H1 (cell line): ENCODE measurements around the gene FAM170A. TPM values are rescaled to one million over a fixed set of nuclear protein-coding genes. Genes with fewer than 3 reads are reported as not detected.

ENCODE experiments used
- CTCF ChIA-PET: fragments of 300-600 bp; sonication (Branson Sonifier 250); formaldehyde crosslinking; loops from one replicate; lab custom pipeline; 2021; ENCODE audit not compliant: partially characterized antibody; lab: Charles Lee
- POLR2A ChIA-PET: fragments of 300-600 bp; sonication (Branson Sonifier 250); formaldehyde crosslinking; loops from one replicate; lab custom pipeline; 2021; ENCODE audit warnings: inconsistent platforms; ENCODE audit not compliant: partially characterized antibody; lab: Charles Lee
- DNase-seq, 2 experiments: peaks; one replicate each; pipeline versions ENCODE4 v3.0.0 to v3.0.0-alpha.2; 2010 to 2022; ENCODE audit warnings: low spot score in 2 of 2, low read depth in 1 of 2, mixed read lengths in 1 of 2
- FAIRE-seq: peaks from 2 replicates; lab custom pipeline; 2011; peaks lifted over from hg19 to GRCh38; lab: Jason Lieb, UNC
- H2AFZ ChIP-seq: 2 replicates; pipeline ENCODE4 v1.8.1; 2012; ENCODE audit warnings: low read length, inconsistent platforms
- H2AK5ac ChIP-seq: 2 replicates; pipeline ENCODE4 v1.6.1; 2013; ENCODE audit warnings: low read depth, low read length
- H2BK120ac ChIP-seq: replicated peaks from 2 replicates; pipeline ENCODE3; 2013; ENCODE audit warnings: low read depth, low read length, inconsistent platforms
- H2BK12ac ChIP-seq: 2 replicates; pipeline ENCODE4 v1.6.1; 2013; ENCODE audit warnings: low read depth, low read length
- H2BK15ac ChIP-seq: 2 replicates; pipeline ENCODE4 v1.6.1; 2013; ENCODE audit warnings: low read length
- H2BK20ac ChIP-seq: 2 replicates; pipeline ENCODE4 v1.6.1; 2013; ENCODE audit warnings: low read length
- H2BK5ac ChIP-seq: 2 replicates; pipeline ENCODE4 v1.6.1; 2013; ENCODE audit warnings: low read depth, low read length
- H3K14ac ChIP-seq: 2 replicates; pipeline ENCODE4 v1.6.1; 2013; ENCODE audit warnings: inconsistent platforms; ENCODE audit not compliant: insufficient read length
- H3K18ac ChIP-seq: 2 replicates; pipeline ENCODE4 v1.6.1; 2013; ENCODE audit warnings: low read length; ENCODE audit errors: extremely low read depth
- H3K23ac ChIP-seq: 2 replicates; pipeline ENCODE4 v1.6.1; 2013; ENCODE audit warnings: inconsistent platforms; ENCODE audit not compliant: insufficient read length
- H3K23me2 ChIP-seq: 2 replicates; pipeline ENCODE4 v1.6.1; 2013; ENCODE audit warnings: low read depth, low read length
- H3K27ac ChIP-seq: 2 replicates; pipeline ENCODE4 v1.6.1; 2011; ENCODE audit warnings: low read depth, low read length, inconsistent platforms
- H3K27me3 ChIP-seq, 4 experiments: replicated peaks in 1 of 4; 1 replicate in 1 of 4; 2 replicates in 3 of 4; pipeline versions ENCODE4 v1.6.1 to v1.8.1; 2011 to 2013; ENCODE audit warnings: low read length in 3 of 4, mild to moderate bottlenecking in 3 of 4, inconsistent platforms in 2 of 4, mixed read lengths in 2 of 4, moderate library complexity in 1 of 4; ENCODE audit not compliant: control insufficient read depth in 3 of 4, insufficient read depth in 3 of 4; ENCODE audit errors: extremely low read depth in 1 of 4
- H3K36me3 ChIP-seq, 4 experiments: 2 replicates each; pipeline versions ENCODE4 v1.6.1 to v1.8.1; 2011 to 2013; ENCODE audit warnings: mild to moderate bottlenecking in 4 of 4, low read length in 3 of 4, moderate library complexity in 2 of 4, control low read depth in 1 of 4, inconsistent platforms in 1 of 4; ENCODE audit not compliant: insufficient read depth in 4 of 4, control insufficient read depth in 2 of 4
- H3K4ac ChIP-seq: replicated peaks from 2 replicates; pipeline ENCODE3; 2013; ENCODE audit warnings: low read length, low read depth, mixed read lengths, inconsistent platforms; ENCODE audit not compliant: insufficient read length
- H3K4me1 ChIP-seq, 4 experiments: replicated peaks in 1 of 4; 1 replicate in 1 of 4; 2 replicates in 3 of 4; pipeline versions ENCODE4 v1.6.1 to v1.8.1; 2011 to 2013; ENCODE audit warnings: low read length in 3 of 4, inconsistent platforms in 2 of 4, mixed read lengths in 1 of 4; ENCODE audit not compliant: insufficient read depth in 4 of 4, control insufficient read depth in 3 of 4
- H3K4me2 ChIP-seq, 2 experiments: 2 replicates each; pipeline versions ENCODE4 v1.6.1 to v1.8.1; 2011 to 2013; ENCODE audit warnings: low read depth in 2 of 2, low read length in 2 of 2, control low read depth in 1 of 2, inconsistent platforms in 1 of 2, mild to moderate bottlenecking in 1 of 2; ENCODE audit not compliant: insufficient read depth in 1 of 2
- H3K4me3 ChIP-seq, 4 experiments: fragments of 200-600, 300-600 bp in 1 of 4; sonication (generic), shearing (Covaris generic), sonication (Bioruptor Twin) in 1 of 4; 2 replicates each; pipeline versions ENCODE4 v1.5.1 to v1.8.1; 2011 to 2016; ENCODE audit warnings: low read length in 4 of 4, low read depth in 3 of 4, control low read depth in 2 of 4, inconsistent platforms in 2 of 4, mild to moderate bottlenecking in 2 of 4, mixed read lengths in 1 of 4, moderate library complexity in 1 of 4; ENCODE audit not compliant: insufficient read depth in 2 of 4; ENCODE audit errors: extremely low read depth in 1 of 4
- H3K56ac ChIP-seq: replicated peaks from 2 replicates; pipeline ENCODE3; 2013; ENCODE audit warnings: low read depth, mild to moderate bottlenecking, mixed read lengths, low read length, inconsistent platforms; ENCODE audit not compliant: insufficient read length
- H3K79me1 ChIP-seq: 2 replicates; pipeline ENCODE4 v1.6.1; 2013; ENCODE audit warnings: low read depth, low read length, control low read depth
- H3K79me2 ChIP-seq, 2 experiments: 2 replicates each; pipeline versions ENCODE4 v1.6.1 to v1.8.1; 2012 to 2013; ENCODE audit warnings: low read length in 2 of 2, mild to moderate bottlenecking in 2 of 2, inconsistent platforms in 1 of 2; ENCODE audit not compliant: insufficient read depth in 2 of 2, control insufficient read depth in 1 of 2
- H3K9ac ChIP-seq, 4 experiments: replicated peaks in 1 of 4; 1 replicate in 1 of 4; 2 replicates in 3 of 4; pipeline versions ENCODE4 v1.6.1 to v1.8.1; 2011 to 2013; ENCODE audit warnings: low read depth in 3 of 4, low read length in 3 of 4, control low read depth in 2 of 4, mild to moderate bottlenecking in 2 of 4, moderate library complexity in 2 of 4, inconsistent platforms in 1 of 4; ENCODE audit errors: extremely low read depth in 1 of 4
- H3K9me3 ChIP-seq, 2 experiments: 2 replicates each; pipeline versions ENCODE4 v1.6.1 to v1.8.1; 2012 to 2013; ENCODE audit warnings: mild to moderate bottlenecking in 2 of 2, moderate library complexity in 2 of 2, control low read depth in 1 of 2, inconsistent platforms in 1 of 2, low read depth in 1 of 2, low read length in 1 of 2, mixed read lengths in 1 of 2; ENCODE audit not compliant: insufficient read depth in 2 of 2
- H4K20me1 ChIP-seq, 2 experiments: replicated peaks in 1 of 2; 2 replicates each; pipeline versions ENCODE3 to v1.8.1; 2011 to 2013; ENCODE audit warnings: inconsistent platforms in 2 of 2, low read length in 2 of 2, mild to moderate bottlenecking in 1 of 2; ENCODE audit not compliant: insufficient read depth in 2 of 2, control insufficient read depth in 1 of 2
- H4K5ac ChIP-seq: 2 replicates; pipeline ENCODE4 v1.6.1; 2013; ENCODE audit warnings: low read length, low read depth, mixed read lengths, inconsistent platforms; ENCODE audit not compliant: insufficient read length
- H4K8ac ChIP-seq: 2 replicates; pipeline ENCODE4 v1.8.0; 2013; ENCODE audit warnings: mild to moderate bottlenecking, moderate library complexity, low read length, inconsistent platforms; ENCODE audit not compliant: insufficient read depth; ENCODE audit errors: extremely low read depth
- H4K91ac ChIP-seq: replicated peaks from 2 replicates; pipeline ENCODE3; 2013; ENCODE audit warnings: low read length, mixed read lengths, inconsistent platforms; ENCODE audit not compliant: insufficient read length
- KDM5A ChIP-seq: fragments of 200-600 bp; IDR thresholded peaks from 2 replicates; pipeline ENCODE4 v1.7.1; 2012; ENCODE audit warnings: mild to moderate bottlenecking, low read length, inconsistent platforms, mixed read lengths
- SIRT6 ChIP-seq: IDR thresholded peaks from one replicate; pipeline ENCODE4 v1.7.1; 2012; ENCODE audit warnings: low read length, inconsistent platforms
- WGBS, 2 experiments: shearing (Covaris generic) in 1 of 2; methylation state at CpG; one replicate each; pipeline versions ENCODE4 v1.1.6 to v1.1.7; 2013 to 2015; ENCODE audit warnings: low lambda C conversion rate in 2 of 2, mixed read lengths in 2 of 2, inconsistent platforms in 1 of 2, low coverage in 1 of 2, missing lambda C conversion rate in 1 of 2; ENCODE audit not compliant: insufficient replicate concordance in 2 of 2, insufficient coverage in 1 of 2, insufficient read length in 1 of 2; ENCODE audit errors: extremely low coverage in 1 of 2, missing lambda C conversion rate in 1 of 2; 5-methylcytosine and 5-hydroxymethylcytosine counted together
- long read RNA-seq, 2 experiments: library from RNA in 1 of 2; library from capped mRNA in 1 of 2; stranded (forward); transcript quantifications; one replicate each; pipeline ENCODE4 v2.0.0, GENCODE V29; 2021; ENCODE audit warnings: inconsistent platforms in 1 of 2
- polyA minus RNA-seq, 3 experiments: library from RNA; depleted of rRNA, polyadenylated mRNA; stranded (reverse); fragments of >200 nt; gene quantifications; 1 replicate in 2 of 3; 2 replicates in 1 of 3; pipeline ENCODE4 v1.2.3, GENCODE V29; 2011
- polyA plus RNA-seq, 7 experiments: library from polyadenylated mRNA; depleted of rRNA in 3 of 7; stranded (reverse) in 5 of 7; unstranded in 2 of 7; fragments of >200 nt in 5 of 7; fragments of 200-250 nt in 2 of 7; gene quantifications; 1 replicate in 5 of 7; 2 replicates in 1 of 7; 4 replicates in 1 of 7; pipeline versions ENCODE4 v1.2.1 to v1.2.3, GENCODE V29; 2011 to 2013; ENCODE audit warnings: missing spikeins in 2 of 7, mixed read lengths in 2 of 7
- total RNA-seq: library from RNA; stranded (reverse); fragmentation: NEBNext Ultra II Directional; extraction: Animal tissue kit (Norgen Biotek cat#: 25700); gene quantifications from 2 replicates; pipeline ENCODE4 v1.2.1, GENCODE V29; 2021

Gene FAM170A, protein sequence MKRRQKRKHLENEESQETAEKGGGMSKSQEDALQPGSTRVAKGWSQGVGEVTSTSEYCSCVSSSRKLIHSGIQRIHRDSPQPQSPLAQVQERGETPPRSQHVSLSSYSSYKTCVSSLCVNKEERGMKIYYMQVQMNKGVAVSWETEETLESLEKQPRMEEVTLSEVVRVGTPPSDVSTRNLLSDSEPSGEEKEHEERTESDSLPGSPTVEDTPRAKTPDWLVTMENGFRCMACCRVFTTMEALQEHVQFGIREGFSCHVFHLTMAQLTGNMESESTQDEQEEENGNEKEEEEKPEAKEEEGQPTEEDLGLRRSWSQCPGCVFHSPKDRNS
- total RNA-seq (not detected in 2 replicates), polyA plus RNA-seq (2011; rRNA removed) (not detected in 2 replicates), polyA minus RNA-seq (2011; rRNA and poly(A)+ RNA removed) (not detected in 2 replicates)
- not detected for polyA plus RNA-seq (2011; cell fraction: cytosol; rRNA removed)
- polyA plus RNA-seq (2011; cell fraction: nucleus; rRNA removed) = not detected
- polyA plus RNA-seq (2012, experiment 1 of 2) = not detected in 4 replicates
- polyA plus RNA-seq (2012, experiment 2 of 2) = not detected
- polyA plus RNA-seq (2013, experiment 1 of 2) = not detected
- polyA plus RNA-seq (2013, experiment 2 of 2) = not detected
- not detected for polyA minus RNA-seq (2011; cell fraction: cytosol; rRNA and poly(A)+ RNA removed)
- polyA minus RNA-seq (2011; cell fraction: nucleus; rRNA and poly(A)+ RNA removed) = not detected
- long read RNA-seq, experiment 1 = 0 reads
- long read RNA-seq, experiment 2 = 0 reads

DNA sequence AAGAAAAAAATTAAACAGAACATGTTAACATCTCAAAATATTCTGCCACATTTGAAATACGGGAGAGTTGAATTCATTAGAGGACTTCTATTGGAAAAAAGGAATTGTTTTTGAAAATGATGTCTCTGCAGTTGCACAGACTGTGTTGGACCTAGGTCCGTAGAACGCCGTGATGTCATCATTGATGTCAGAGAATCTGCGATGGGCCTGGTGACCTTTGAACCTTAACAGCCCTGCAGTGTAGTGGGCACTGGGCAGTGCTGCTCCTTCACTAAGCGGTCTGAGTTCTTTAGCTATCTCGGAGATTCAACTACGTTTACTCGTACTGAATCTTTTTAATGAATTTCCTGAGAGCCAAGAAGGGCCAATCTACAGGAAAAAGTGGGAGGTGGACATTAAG lies at the start of gene FAM170A:
TSS of gene FAM170A (plus strand) at position 220 of the 400 bp plus-strand sequence. CDS start 211 bp downstream, outside the sequence.
- no peak within 1 kb of the TSS for H3K27ac ChIP-seq

More for the DNA sequence above, at the start of gene FAM170A:
- Histone ChIP-seq H4K8ac (no peak within 1 kb of the TSS), H3K4me3 (no peak within 1 kb of the TSS), H4K5ac (no peak within 1 kb of the TSS), H2BK12ac (no peak within 1 kb of the TSS), H2AFZ (no peak within 1 kb of the TSS), H3K27me3 (no peaks in the 10 kb centered on the region), H3K79me2 (no peaks in the 10 kb centered on the region), H2BK15ac (no peak within 1 kb of the TSS), H2AK5ac (no peak within 1 kb of the TSS), H3K4me2 (no peak within 1 kb of the TSS), H2BK5ac (no peak within 1 kb of the TSS), H3K4me1 (no peaks in the 10 kb centered on the region), H3K56ac (no peak within 1 kb of the TSS), H3K4ac (no peak within 1 kb of the TSS), H3K18ac (no peak within 1 kb of the TSS), H3K23ac (no peak within 1 kb of the TSS), H3K79me1 (no peaks in the 10 kb centered on the region), H3K9ac (no peak within 1 kb of the TSS), H3K14ac (no peak within 1 kb of the TSS), H3K23me2 (peaks cover 4% of the 10 kb centered on the region; the same call in 1 of the 2 replicates), H4K91ac (no peak within 1 kb of the TSS), H3K9me3 (no peaks in the 10 kb centered on the region; a peak in 1 of 4 replicates), H2BK120ac (no peak within 1 kb of the TSS), H4K20me1 (no peaks in the 10 kb centered on the region), H2BK20ac (no peak within 1 kb of the TSS), H3K36me3 (no peaks in the 10 kb centered on the region)
- ChIA-PET POLR2A (no interaction called here), CTCF (no interaction called here)
- TF ChIP-seq KDM5A = no peak
- no peak for TF ChIP-seq SIRT6
- FAIRE-seq = no peak
- 93% methylated on average over 9 of the region's 9 CpGs; no CpG with 5 or more reads in 1 of the 2 experiments for WGBS, 2 experiments
- no peak for DNase-seq
